Gastroesophageal sphincter (tissue), 4 donors: ENCODE data around the gene INPP5D. TPM values are rescaled to one million over a fixed set of nuclear protein-coding genes. Genes with fewer than 3 reads are reported as not detected.
"Not testable (repeated sequence)": the region's sequence is repeated elsewhere in the genome, so short reads cannot be mapped to it uniquely, and the experiment has no call there.

ENCODE experiments used
- ATAC-seq: fragments of 150-250 bp; one replicate; pipeline ENCODE4 v1.9.1; 2016; ENCODE audit warnings: mild to moderate bottlenecking, moderate library complexity
- H3K27ac ChIP-seq, 4 donors: fragments of 200-600 bp; sonication (generic) in 3 of 4; 1 replicate in 3 of 4; 2 replicates in 1 of 4; pipeline ENCODE4 v1.5.1; 2016 to 2019
- H3K27me3 ChIP-seq: fragments of 200-600 bp; sonication (generic); one replicate; pipeline ENCODE4 v1.5.1; 2019
- H3K36me3 ChIP-seq, 2 donors: fragments of 200-600 bp; sonication (generic); one replicate each; pipeline ENCODE4 v1.5.1; 2019; ENCODE audit warnings: control low read depth in 1 of 2
- H3K4me1 ChIP-seq, 3 donors: fragments of 200-600 bp; sonication (generic); 1 replicate in 2 of 3; 2 replicates in 1 of 3; pipeline ENCODE4 v1.5.1; 2016 to 2019; ENCODE audit warnings: control low read depth in 2 of 3
- H3K4me3 ChIP-seq, 2 donors: fragments of 200-600 bp; sonication (generic); one replicate each; pipeline ENCODE4 v1.5.1; 2019; ENCODE audit warnings: mild to moderate bottlenecking in 1 of 2, moderate library complexity in 1 of 2
- H3K9me3 ChIP-seq, 3 donors: fragments of 200-600 bp; sonication (generic); one replicate each; pipeline ENCODE4 v1.5.1; 2017 to 2019; ENCODE audit warnings: control low read depth in 2 of 3
- CTCF ChIP-seq, 4 experiments: fragments of 200-600 bp in 2 of 4; fragments of 450-650 bp in 2 of 4; sonication (generic) in 1 of 4; IDR thresholded peaks; one replicate each; pipeline ENCODE4 v1.5.1; 2017 to 2019; ENCODE audit warnings: antibody characterized with exemption in 4 of 4, mild to moderate bottlenecking in 2 of 4, moderate library complexity in 2 of 4
- EP300 ChIP-seq: sonication (generic); formaldehyde crosslinking; IDR thresholded peaks from one replicate; pipeline ENCODE4 v1.6.1; 2017; ENCODE audit warnings: antibody characterized with exemption, mild to moderate bottlenecking
- POLR2A ChIP-seq, 2 donors: fragments of 450-650 bp; IDR thresholded peaks; one replicate each; pipeline ENCODE4 v1.6.1; 2017; ENCODE audit warnings: antibody characterized with exemption in 2 of 2, mild to moderate bottlenecking in 2 of 2, moderate library complexity in 1 of 2
- POLR2AphosphoS5 ChIP-seq: sonication (generic); formaldehyde crosslinking; IDR thresholded peaks from one replicate; pipeline ENCODE4 v1.6.1; 2017; ENCODE audit warnings: antibody characterized with exemption
- WGBS, 2 donors: methylation state at CpG; one replicate each; pipeline ENCODE4 v1.1.5; 2018; ENCODE audit warnings: low coverage in 1 of 2; 5-methylcytosine and 5-hydroxymethylcytosine counted together
- total RNA-seq, 4 donors: library from RNA; depleted of rRNA; stranded (reverse); fragments of >200 nt; gene quantifications; one replicate each; pipeline ENCODE4 v1.1.0, GENCODE V29; 2016

INPP5D gene
- total RNA-seq, 4 donors from 2014 or later, result 6.5 to 12.4 (median 9.3) TPM

DNA sequence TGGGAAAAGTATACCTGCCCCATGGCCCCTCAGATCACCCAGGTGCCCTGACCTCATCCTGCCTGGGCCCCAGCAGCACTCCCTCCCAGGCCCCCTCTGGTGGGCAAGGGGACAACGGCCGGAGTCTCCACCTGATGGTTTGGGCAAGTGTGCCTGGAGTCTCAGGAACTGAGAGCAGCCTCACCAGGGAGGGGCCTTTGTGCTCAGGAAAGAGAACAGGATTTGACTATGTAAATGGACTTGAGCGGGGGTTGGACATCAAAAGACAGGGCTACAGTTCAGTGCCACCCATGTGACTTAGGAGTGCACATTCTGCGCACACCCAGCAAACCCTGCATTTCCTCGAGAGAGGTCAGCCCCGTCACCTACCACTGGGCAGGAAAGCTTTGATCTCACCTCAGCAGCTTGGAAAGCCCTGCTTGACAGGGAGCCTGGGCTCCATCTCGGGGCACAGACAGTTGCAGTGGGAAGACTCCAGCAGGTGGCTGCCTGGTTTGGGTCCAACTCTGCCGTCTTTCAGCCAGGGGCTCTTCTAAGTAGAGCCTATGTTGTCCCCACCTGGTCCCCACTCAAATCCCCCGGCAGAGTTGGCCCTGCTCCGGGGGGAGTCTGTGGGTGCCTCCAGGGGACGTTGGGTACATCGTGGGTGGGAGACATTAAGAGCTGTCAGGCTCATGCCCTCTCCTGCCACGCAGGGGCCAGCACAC, 3.3 kb downstream of the INPP5D start:
- WGBS, 2 donors, result 20% methylated on average over 1 of the region's 13 CpGs; no CpG with 5 or more reads in 1 of the 2 donors
- ATAC-seq, result no peak
- Histone ChIP-seq H3K9me3 (no peaks in the 10 kb centered on the region), H3K4me1 (peaks cover 0 to 47% (median 3%) of the 10 kb centered on the region in 3 donors), H3K27me3 (no peaks in the 10 kb centered on the region), H3K4me3 (peak overlapping the region in 1 of 2 donors; percentile 50), H3K27ac (peak overlapping the region in 2 of 4 donors; percentile 19 to 77), H3K36me3 (no peaks in the 10 kb centered on the region)
- TF ChIP-seq POLR2A (IDR thresholded peaks at IDR 0.05), result no peak
- no peak for TF ChIP-seq CTCF (IDR thresholded peaks at IDR 0.05)
- no peak for TF ChIP-seq POLR2AphosphoS5
- TF ChIP-seq EP300, result no peak

- 86% methylated on average over 2 of the region's 9 CpGs; no CpG with 5 or more reads in 1 of the 2 donors for WGBS, 2 donors
- no peak for ATAC-seq
- TF ChIP-seq POLR2AphosphoS5, result no peak
- TF ChIP-seq CTCF (IDR thresholded peaks at IDR 0.05), result no peak
- TF ChIP-seq EP300, result no peak
- no peak for TF ChIP-seq POLR2A (IDR thresholded peaks at IDR 0.05)
- Histone ChIP-seq H3K36me3 (no peaks in the 10 kb centered on the region), H3K9me3 (no peaks in the 10 kb centered on the region), H3K27ac (no peak overlapping the region), H3K4me3 (no peak overlapping the region), H3K27me3 (no peaks in the 10 kb centered on the region), H3K4me1 (peaks cover 0 to 46% (median 3%) of the 10 kb centered on the region in 3 donors)
Measured at GRCh38 chr2:233063976-233064411, 3.9 kb downstream of the INPP5D start.

DNA sequence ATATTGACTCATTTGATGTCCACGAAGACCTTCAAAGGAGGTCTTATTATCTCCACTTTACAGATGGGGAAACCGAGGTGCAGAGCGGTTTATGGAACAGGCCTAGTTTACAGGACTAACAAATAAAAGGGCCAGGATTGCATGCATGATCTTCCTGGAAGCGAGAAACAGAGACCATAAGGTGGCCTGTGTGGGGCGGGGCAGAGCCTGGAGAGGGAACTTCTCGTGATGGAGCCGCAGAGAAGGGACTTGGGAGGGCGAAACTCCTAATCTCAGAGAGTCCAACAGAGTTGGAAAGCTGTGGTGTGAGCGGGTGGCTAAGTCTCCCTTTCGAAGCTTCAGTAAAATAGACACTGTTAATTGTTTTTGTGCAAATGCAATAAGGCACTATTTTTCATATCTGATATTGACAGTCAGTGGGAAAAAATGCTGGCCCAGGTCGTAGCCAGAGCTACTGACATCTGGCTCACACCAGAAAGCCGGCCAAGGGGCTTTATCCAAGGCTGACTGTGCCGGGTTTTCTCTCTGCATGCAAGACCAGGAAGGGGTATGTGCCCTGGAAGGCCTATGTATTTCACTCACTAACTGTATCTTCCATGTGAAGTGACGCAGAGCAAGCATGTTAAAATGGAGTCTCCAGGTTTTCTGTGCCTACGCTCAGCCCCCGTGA, 4.5 kb downstream of the INPP5D start:
- H3K4me1 ChIP-seq, result peaks cover 0 to 40% (median 3%) of the 10 kb centered on the region in 3 donors
- H3K4me3 ChIP-seq, result no peak overlapping the region
- H3K27ac ChIP-seq, result no peak overlapping the region
- TF ChIP-seq POLR2AphosphoS5 (no peak), EP300 (no peak), CTCF (IDR thresholded peaks at IDR 0.05) (no peak)
- no peaks in the 10 kb centered on the region for H3K9me3 ChIP-seq
- 74 to 84% methylated on average over 10 to 14 of the region's 16 CpGs for WGBS, 2 donors
- ATAC-seq, result no peak
- no peaks in the 10 kb centered on the region for H3K27me3 ChIP-seq
- H3K36me3 ChIP-seq, result no peaks in the 10 kb centered on the region

DNA sequence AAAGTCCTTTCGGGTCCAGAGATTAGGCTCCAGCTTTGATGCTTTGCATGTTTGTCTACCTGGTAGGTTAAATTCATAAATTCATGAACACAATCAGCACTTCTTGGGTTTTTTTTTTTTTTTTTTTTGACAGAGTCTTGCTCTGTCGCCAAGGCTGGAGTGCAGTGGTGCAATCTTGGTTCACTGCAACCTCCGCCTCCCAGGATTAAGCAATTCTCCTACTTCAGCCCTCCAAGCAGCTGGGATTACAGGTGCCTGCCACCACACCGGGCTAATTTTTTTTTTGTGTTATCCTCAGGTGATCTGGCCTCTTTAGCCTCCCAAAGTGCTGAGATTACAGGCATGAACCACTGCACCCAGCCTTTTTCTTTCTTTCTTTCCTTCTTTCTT, 5.1 kb downstream of the INPP5D start:
- WGBS, 2 donors, result 83 to 90% methylated on average over 3 of the region's 4 CpGs
- peaks cover 0 to 39% (median 3%) of the 10 kb centered on the region in 3 donors for H3K4me1 ChIP-seq
- not testable (repeated sequence) for H3K27ac ChIP-seq, ATAC-seq, H3K27me3 ChIP-seq, H3K9me3 ChIP-seq, H3K36me3 ChIP-seq, H3K4me3 ChIP-seq

- no peak for TF ChIP-seq POLR2AphosphoS5
- no peak for TF ChIP-seq CTCF (IDR thresholded peaks at IDR 0.05)
- no peak for TF ChIP-seq POLR2A (IDR thresholded peaks at IDR 0.05)
- TF ChIP-seq EP300, result no peak
- WGBS, 2 donors, result 91 to 100% methylated on average over 2 to 5 of the region's 9 CpGs
- H3K27ac ChIP-seq, result no peak overlapping the region
- H3K4me3 ChIP-seq, result no peak overlapping the region
- no peak for ATAC-seq
- no peaks in the 10 kb centered on the region for H3K36me3 ChIP-seq
- H3K9me3 ChIP-seq, result peaks cover 0 to 2% (median 0%) of the 10 kb centered on the region in 3 donors
- H3K27me3 ChIP-seq, result no peaks in the 10 kb centered on the region
- peaks cover 0 to 38% (median 3%) of the 10 kb centered on the region in 3 donors for H3K4me1 ChIP-seq
Measured at GRCh38 chr2:233065954-233066470, 5.9 kb downstream of the INPP5D start.
